HepG2 (cell line): ENCODE results near the gene ARFGAP2. TPM values are rescaled to one million over a fixed set of nuclear protein-coding genes. Genes with fewer than 3 reads are reported as not detected.

ENCODE experiments used
- ATF3 ChIP-seq: sonication (generic); formaldehyde crosslinking; IDR thresholded peaks from 2 replicates; pipeline ENCODE4 v1.4.0; 2020; ENCODE audit warnings: missing genetic modification reagents
- BHLHE40 ChIP-seq: IDR thresholded peaks from 2 replicates; pipeline ENCODE4 v1.6.1; 2011; ENCODE audit warnings: low read length, improper control_type of control experiment
- CC2D1A ChIP-seq: sonication (generic); formaldehyde crosslinking; IDR thresholded peaks from 2 replicates; pipeline ENCODE4 v1.8.1; 2023; ENCODE audit warnings: mild to moderate bottlenecking, missing genetic modification reagents
- ELF4 ChIP-seq: sonication (generic); formaldehyde crosslinking; IDR thresholded peaks from 2 replicates; pipeline ENCODE4 v1.5.0; 2020; ENCODE audit warnings: missing genetic modification reagents, mild to moderate bottlenecking, moderate library complexity, borderline replicate concordance
- ETS1 ChIP-seq: sonication (generic); formaldehyde crosslinking; IDR thresholded peaks from 2 replicates; pipeline ENCODE4 v1.4.0; 2020; ENCODE audit warnings: missing genetic modification reagents
- HCFC1 ChIP-seq: fragments of 150-350 bp; IDR thresholded peaks from 2 replicates; pipeline ENCODE4 v1.6.1; 2014; ENCODE audit warnings: low read depth, low read length
- HOXA3 ChIP-seq: sonication (generic); formaldehyde crosslinking; IDR thresholded peaks from 2 replicates; pipeline ENCODE4 v1.5.0; 2020; ENCODE audit warnings: missing genetic modification reagents
- HOXD1 ChIP-seq: sonication (generic); formaldehyde crosslinking; IDR thresholded peaks from 2 replicates; pipeline ENCODE4 v1.5.0; 2020; ENCODE audit warnings: missing genetic modification reagents
- KLF16 ChIP-seq, 2 experiments: sonication (generic) in 1 of 2; formaldehyde crosslinking in 1 of 2; IDR thresholded peaks; 2 replicates each; pipeline versions ENCODE4 v1.6.1 to v1.8.0; 2016 to 2023; ENCODE audit warnings: missing genetic modification reagents in 2 of 2, missing compliant biosample characterization in 1 of 2
- MIER3 ChIP-seq: IDR thresholded peaks from 2 replicates; pipeline ENCODE4 v1.6.1; 2016; ENCODE audit warnings: missing compliant biosample characterization, borderline replicate concordance
- NBN ChIP-seq: fragments of 450-650 bp; conservative IDR thresholded peaks from 2 replicates; pipeline ENCODE4 v1.6.1; 2017
- NR2F1 ChIP-seq, 2 experiments: fragments of 450-650 bp in 1 of 2; formaldehyde crosslinking in 1 of 2; IDR thresholded peaks; 2 replicates each; pipeline versions ENCODE4 v1.5.0 to v1.6.1; 2016 to 2020; ENCODE audit warnings: mild to moderate bottlenecking in 1 of 2, missing compliant biosample characterization in 1 of 2, missing genetic modification reagents in 1 of 2, moderate library complexity in 1 of 2
- NR3C1 ChIP-seq: sonication (generic); formaldehyde crosslinking; IDR thresholded peaks from 2 replicates; pipeline ENCODE4 v1.4.0; 2020; ENCODE audit warnings: missing genetic modification reagents
- NRL ChIP-seq: sonication (generic); formaldehyde crosslinking; IDR thresholded peaks from 2 replicates; pipeline ENCODE4 v1.5.0; 2020; ENCODE audit warnings: missing genetic modification reagents, mild to moderate bottlenecking, moderate library complexity, borderline replicate concordance
- PATZ1 ChIP-seq: sonication (generic); formaldehyde crosslinking; IDR thresholded peaks from 2 replicates; pipeline ENCODE4 v1.4.0; 2020; ENCODE audit warnings: missing genetic modification reagents
- POLR2G ChIP-seq: fragments of 200-400 bp; formaldehyde crosslinking; IDR thresholded peaks from 2 replicates; pipeline ENCODE4 v1.6.1; 2018; ENCODE audit warnings: mild to moderate bottlenecking, low read depth, low read length, moderate library complexity
- SNAPC5 ChIP-seq: sonication (generic); formaldehyde crosslinking; IDR thresholded peaks from 2 replicates; pipeline ENCODE4 v1.8.1; 2023; ENCODE audit warnings: mild to moderate bottlenecking, missing genetic modification reagents, borderline replicate concordance
- SP140L ChIP-seq: sonication (generic); formaldehyde crosslinking; IDR thresholded peaks from 2 replicates; pipeline ENCODE4 v1.4.0; 2020; ENCODE audit warnings: missing genetic modification reagents, borderline replicate concordance
- SYNCRIP ChIP-seq: fragments of 200-400 bp; formaldehyde crosslinking; IDR thresholded peaks from 2 replicates; pipeline ENCODE4 v1.6.1; 2018; ENCODE audit warnings: mild to moderate bottlenecking, low read depth, low read length; ENCODE audit not compliant: insufficient read depth
- TOPORS ChIP-seq: sonication (generic); formaldehyde crosslinking; IDR thresholded peaks from 2 replicates; pipeline ENCODE4 v1.8.0; 2023; ENCODE audit warnings: mild to moderate bottlenecking, missing genetic modification reagents
- ZFP82 ChIP-seq: sonication (generic); formaldehyde crosslinking; IDR thresholded peaks from 2 replicates; pipeline ENCODE4 v1.5.1; 2020; ENCODE audit warnings: mild to moderate bottlenecking, missing genetic modification reagents, borderline replicate concordance
- ZNF317 ChIP-seq: sonication (generic); formaldehyde crosslinking; IDR thresholded peaks from 2 replicates; pipeline ENCODE4 v1.5.0; 2020; ENCODE audit warnings: mild to moderate bottlenecking, missing genetic modification reagents
- ZNF33A ChIP-seq: sonication (generic); formaldehyde crosslinking; IDR thresholded peaks from 2 replicates; pipeline ENCODE4 v1.5.1; 2020; ENCODE audit warnings: missing genetic modification reagents, mild to moderate bottlenecking, moderate library complexity, borderline replicate concordance
- ZNF34 ChIP-seq: sonication (generic); formaldehyde crosslinking; IDR thresholded peaks from 2 replicates; pipeline ENCODE4 v1.4.0; 2020; ENCODE audit warnings: mild to moderate bottlenecking, missing genetic modification reagents, borderline replicate concordance
- ZNF776 ChIP-seq: sonication (generic); formaldehyde crosslinking; IDR thresholded peaks from 2 replicates; pipeline ENCODE4 v1.4.0; 2020; ENCODE audit warnings: mild to moderate bottlenecking, missing genetic modification reagents
- polyA plus RNA-seq, 8 experiments: library from polyadenylated mRNA; depleted of rRNA in 3 of 8; stranded (reverse) in 7 of 8; unstranded in 1 of 8; fragments of >200 nt; fragmentation: Illumina TruSeq in 4 of 8; extraction: Trizol in 4 of 8; gene quantifications; 2 replicates each; pipeline versions ENCODE4 v1.2.1 to v1.2.3, GENCODE V29; 2011 to 2016; ENCODE audit warnings: low read depth in 4 of 8, missing spikeins in 1 of 8, mixed read lengths in 1 of 8; ENCODE audit not compliant: insufficient read depth in 1 of 8
- total RNA-seq, 5 experiments: library from RNA; depleted of rRNA; stranded (reverse); fragments of >200 nt; fragmentation: Illumina TruSeq; extraction: Trizol; gene quantifications; 2 replicates each; pipeline ENCODE4 v1.2.3, GENCODE V29; 2016; ENCODE audit warnings: low read depth in 1 of 5
- TF ChIP-seq, protein P1 (sequence below): sonication (generic); formaldehyde crosslinking; IDR thresholded peaks from 2 replicates; pipeline ENCODE4 v1.4.0; 2020; ENCODE audit warnings: missing genetic modification reagents, low read depth, mild to moderate bottlenecking, borderline replicate concordance

Gene ARFGAP2
- total and polyA plus RNA-seq, 2 of the 13 experiments (the other 11 are each of a cell fraction or from before 2014, with no cell fraction given): 32.3 to 75.3 TPM

DNA sequence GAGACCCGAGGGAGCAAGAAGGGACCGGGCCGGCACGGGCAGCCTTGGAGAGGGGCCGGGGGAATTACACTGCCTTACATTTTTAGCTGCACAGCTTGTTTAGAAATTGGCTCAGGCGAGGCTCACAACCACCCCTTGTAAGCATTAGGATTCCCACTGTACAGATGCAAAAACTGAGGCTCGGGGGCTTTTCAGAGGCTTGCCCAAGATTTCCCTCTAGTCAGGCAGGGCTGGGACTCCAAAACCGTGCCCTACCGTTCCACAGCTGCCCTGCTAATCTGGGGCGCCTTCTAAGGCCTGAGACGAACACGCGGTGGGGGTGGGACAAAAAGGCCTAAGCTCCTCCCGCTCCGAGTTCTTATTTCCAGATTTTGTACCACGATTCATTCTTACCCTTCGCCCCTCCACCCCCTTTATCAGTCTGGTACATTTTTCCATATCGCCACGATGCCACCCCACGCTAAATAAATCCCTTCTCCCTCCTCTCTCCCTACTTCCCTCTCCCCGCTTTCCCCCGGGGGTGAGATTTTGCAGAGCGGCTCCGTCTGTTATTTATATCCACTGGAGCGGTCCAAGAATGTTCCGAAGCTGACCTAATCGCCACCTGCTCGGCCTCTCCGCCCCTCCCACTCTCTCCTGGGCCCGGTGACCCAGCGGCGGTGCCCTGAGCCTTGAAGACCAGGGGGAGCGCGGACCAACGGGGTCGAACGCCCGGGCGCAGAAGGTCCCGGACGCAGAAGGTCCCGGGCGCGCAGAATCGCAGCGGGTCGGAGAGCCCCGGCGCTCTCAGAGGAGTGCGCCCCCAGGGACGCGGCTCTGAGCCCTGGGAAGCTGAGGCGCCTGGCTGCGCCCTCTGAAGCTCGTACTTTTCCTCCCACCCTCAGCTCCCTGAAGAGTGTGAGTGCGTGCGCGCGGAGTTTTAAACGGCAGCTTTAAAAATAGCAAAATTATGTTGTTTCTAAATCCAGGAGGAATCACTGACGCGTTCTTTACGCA is 10.3 kb upstream of the ARFGAP2 start (continued):
- TF ChIP-seq PATZ1 (CRISPR knock-in tag) (peak; percentile 27), NRL (CRISPR knock-in tag) (0 out of 2 replicates have a peak, but pooled peaks have one; percentile 18), NR3C1 (CRISPR knock-in tag) (no peak), SNAPC5 (CRISPR knock-in tag) (no peak), ZNF317 (CRISPR knock-in tag) (no peak), HOXA3 (CRISPR knock-in tag) (no peak), BHLHE40 (no peak), SYNCRIP (no peak), ZNF776 (CRISPR knock-in tag) (no peak), MIER3 (CRISPR knock-in tag) (no peak), ATF3 (no peak), HOXD1 (no peak; the same call in 1 of the 2 replicates), HCFC1 (no peak), ZNF34 (CRISPR knock-in tag) (no peak), POLR2G (peak; percentile 69; the same call in 1 of the 2 replicates), SP140L (CRISPR knock-in tag) (no peak), TOPORS (CRISPR knock-in tag) (no peak), ZFP82 (CRISPR knock-in tag) (no peak), ELF4 (0 out of 2 replicates have a peak, but pooled peaks have one; percentile 42), KLF16 (CRISPR knock-in tag; IDR thresholded peaks at IDR 0.05) (no peak), ZNF33A (CRISPR knock-in tag) (no peak), NBN (no peak), CC2D1A (no peak), ETS1 (CRISPR knock-in tag) (no peak), NR2F1 (CRISPR knock-in tag; IDR thresholded peaks at IDR 0.05) (no peak)
- TF ChIP-seq, protein P1, sequence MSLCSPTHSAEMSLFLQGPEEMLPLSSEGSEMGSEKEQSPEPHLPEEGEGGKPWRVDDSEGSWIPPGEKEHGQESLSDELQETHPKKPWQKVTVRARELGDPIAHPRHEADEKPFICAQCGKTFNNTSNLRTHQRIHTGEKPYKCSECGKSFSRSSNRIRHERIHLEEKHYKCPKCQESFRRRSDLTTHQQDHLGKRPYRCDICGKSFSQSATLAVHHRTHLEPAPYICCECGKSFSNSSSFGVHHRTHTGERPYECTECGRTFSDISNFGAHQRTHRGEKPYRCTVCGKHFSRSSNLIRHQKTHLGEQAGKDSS (CRISPR knock-in tag): no peak
